ENCODE results near the gene NWD2.

DNA sequence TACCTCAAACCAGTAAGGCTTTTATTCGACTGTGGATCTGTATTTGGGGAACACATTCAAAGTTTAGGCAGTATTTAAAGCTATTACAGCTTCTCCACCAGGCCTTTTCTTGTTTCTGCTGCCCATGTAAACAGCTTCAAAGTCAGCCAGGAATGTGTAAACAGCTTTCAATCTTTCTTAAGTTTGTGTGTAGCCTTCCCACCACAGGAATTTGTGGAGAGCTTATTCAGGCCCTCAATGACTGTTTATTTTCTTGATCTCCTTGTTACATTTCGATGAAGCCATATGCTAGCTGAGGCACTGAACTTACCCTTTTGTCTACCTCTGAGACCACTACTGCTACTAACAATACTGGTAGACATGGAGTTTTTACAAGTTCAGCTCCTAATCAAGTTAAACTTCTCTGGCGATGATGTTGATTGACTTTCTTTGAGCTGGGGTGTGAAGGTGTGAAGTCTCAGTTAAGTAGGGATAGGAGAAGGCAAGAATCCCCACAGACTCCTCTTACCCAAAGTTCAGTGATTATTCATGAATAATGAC, 72.6 kb downstream of the NWD2 start:
- TF ChIP-seq, protein P1, sequence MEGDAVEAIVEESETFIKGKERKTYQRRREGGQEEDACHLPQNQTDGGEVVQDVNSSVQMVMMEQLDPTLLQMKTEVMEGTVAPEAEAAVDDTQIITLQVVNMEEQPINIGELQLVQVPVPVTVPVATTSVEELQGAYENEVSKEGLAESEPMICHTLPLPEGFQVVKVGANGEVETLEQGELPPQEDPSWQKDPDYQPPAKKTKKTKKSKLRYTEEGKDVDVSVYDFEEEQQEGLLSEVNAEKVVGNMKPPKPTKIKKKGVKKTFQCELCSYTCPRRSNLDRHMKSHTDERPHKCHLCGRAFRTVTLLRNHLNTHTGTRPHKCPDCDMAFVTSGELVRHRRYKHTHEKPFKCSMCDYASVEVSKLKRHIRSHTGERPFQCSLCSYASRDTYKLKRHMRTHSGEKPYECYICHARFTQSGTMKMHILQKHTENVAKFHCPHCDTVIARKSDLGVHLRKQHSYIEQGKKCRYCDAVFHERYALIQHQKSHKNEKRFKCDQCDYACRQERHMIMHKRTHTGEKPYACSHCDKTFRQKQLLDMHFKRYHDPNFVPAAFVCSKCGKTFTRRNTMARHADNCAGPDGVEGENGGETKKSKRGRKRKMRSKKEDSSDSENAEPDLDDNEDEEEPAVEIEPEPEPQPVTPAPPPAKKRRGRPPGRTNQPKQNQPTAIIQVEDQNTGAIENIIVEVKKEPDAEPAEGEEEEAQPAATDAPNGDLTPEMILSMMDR (conservative IDR thresholded peaks at IDR 0.05 in 1 of 2, IDR thresholded peaks at IDR 0.05 in 1 of 2; ENCODE audit: low read depth in 1 of 2, low read length in 2 of 2): no peak
- TF ChIP-seq EZH2 (IDR thresholded peaks at IDR 0.05; ENCODE audit: low read length, missing control alignments): no peak

Data from fibroblast of lung (primary cell).